DMS79 treated with DMSO at 0.1 percent for 48 hours (cell line): Measurements from ENCODE around the gene SHMT1.
"Not testable (repeated sequence)": the region's sequence is repeated elsewhere in the genome, so short reads cannot be mapped to it uniquely, and the experiment has no call there.

Experiments used
- DNase-seq: peaks from one replicate; lab custom pipeline; 2025; lab: John Stamatoyannopoulos, UW

The SHMT1 gene

GRCh38 chr17:18378205-18378505 is 14.8 kb upstream of the SHMT1 start:
- no peak for DNase-seq

- no peak for DNase-seq
Observed at GRCh38 chr17:18377437-18378204, 14.3 kb upstream of the SHMT1 start, which contains the start of gene EVPLL. TSS of gene EVPLL (plus strand) at chr17:18377778. CDS start at chr17:18380938, 3,160 bp downstream.

- no peak for DNase-seq
Observed at GRCh38 chr17:18374216-18374615, 10.9 kb upstream of the SHMT1 start.

- DNase-seq, result not testable (repeated sequence)
Observed at GRCh38 chr17:18373181-18373580, 9.8 kb upstream of the SHMT1 start.

GRCh38 chr17:18371455-18371854 is 8.1 kb upstream of the SHMT1 start:
- no peak for DNase-seq

GRCh38 chr17:18370761-18371160 is 7.4 kb upstream of the SHMT1 start:
- DNase-seq, result no peak

GRCh38 chr17:18368946-18369345 is 5.6 kb upstream of the SHMT1 start:
- no peak for DNase-seq

GRCh38 chr17:18364166-18364565 is 816 bp upstream of the SHMT1 start:
- DNase-seq, result no peak

GRCh38 chr17:18362698-18363100 is 651 bp downstream of the SHMT1 start:
- no peak for DNase-seq

GRCh38 chr17:18361837-18362697 is 1.3 kb downstream of the SHMT1 start:
- no peak for DNase-seq

GRCh38 chr17:18360518-18360917 is 2.8 kb downstream of the SHMT1 start:
- no peak for DNase-seq

GRCh38 chr17:18356624-18357023 is 6.7 kb downstream of the SHMT1 start:
- DNase-seq, result no peak

GRCh38 chr17:18353541-18353940 is 9.8 kb downstream of the SHMT1 start:
- no peak for DNase-seq

- no peak for DNase-seq
Observed at GRCh38 chr17:18344021-18344420, 19.3 kb downstream of the SHMT1 start.

- no peak for DNase-seq
Observed at GRCh38 chr17:18339933-18340332, 23.4 kb downstream of the SHMT1 start.

- not testable (repeated sequence) for DNase-seq
Observed at GRCh38 chr17:18338158-18338557, 25.2 kb downstream of the SHMT1 start.

- DNase-seq, result no peak
Observed at GRCh38 chr17:18332909-18333489, 30.4 kb downstream of the SHMT1 start.

- DNase-seq, result no peak
Observed at GRCh38 chr17:18331879-18332278, 31.5 kb downstream of the SHMT1 start.

- no peak for DNase-seq
Observed at GRCh38 chr17:18328643-18329204, 34.6 kb downstream of the SHMT1 start.

GRCh38 chr17:18327556-18327955 is 35.8 kb downstream of the SHMT1 start:
- DNase-seq, result no peak

- no peak for DNase-seq
Observed at GRCh38 chr17:18327093-18327492, 36.3 kb downstream of the SHMT1 start.

GRCh38 chr17:18326572-18326971 is 36.8 kb downstream of the SHMT1 start:
- DNase-seq, result no peak

- no peak for DNase-seq
Observed at GRCh38 chr17:18326039-18326438, 37.3 kb downstream of the SHMT1 start.
